Measurements from ENCODE around the gene NEK4. TPM values are rescaled to one million over a fixed set of nuclear protein-coding genes. Genes with fewer than 3 reads are reported as not detected.
A peak's percentile ranks its signal among the peaks of the same experiment; 100 is the strongest.

Gene NEK4
- total and polyA plus RNA-seq, 2 of the 13 experiments (the other 11 are each of a cell fraction or from before 2014, with no cell fraction given), result 16.5 to 38.0 TPM

DNA sequence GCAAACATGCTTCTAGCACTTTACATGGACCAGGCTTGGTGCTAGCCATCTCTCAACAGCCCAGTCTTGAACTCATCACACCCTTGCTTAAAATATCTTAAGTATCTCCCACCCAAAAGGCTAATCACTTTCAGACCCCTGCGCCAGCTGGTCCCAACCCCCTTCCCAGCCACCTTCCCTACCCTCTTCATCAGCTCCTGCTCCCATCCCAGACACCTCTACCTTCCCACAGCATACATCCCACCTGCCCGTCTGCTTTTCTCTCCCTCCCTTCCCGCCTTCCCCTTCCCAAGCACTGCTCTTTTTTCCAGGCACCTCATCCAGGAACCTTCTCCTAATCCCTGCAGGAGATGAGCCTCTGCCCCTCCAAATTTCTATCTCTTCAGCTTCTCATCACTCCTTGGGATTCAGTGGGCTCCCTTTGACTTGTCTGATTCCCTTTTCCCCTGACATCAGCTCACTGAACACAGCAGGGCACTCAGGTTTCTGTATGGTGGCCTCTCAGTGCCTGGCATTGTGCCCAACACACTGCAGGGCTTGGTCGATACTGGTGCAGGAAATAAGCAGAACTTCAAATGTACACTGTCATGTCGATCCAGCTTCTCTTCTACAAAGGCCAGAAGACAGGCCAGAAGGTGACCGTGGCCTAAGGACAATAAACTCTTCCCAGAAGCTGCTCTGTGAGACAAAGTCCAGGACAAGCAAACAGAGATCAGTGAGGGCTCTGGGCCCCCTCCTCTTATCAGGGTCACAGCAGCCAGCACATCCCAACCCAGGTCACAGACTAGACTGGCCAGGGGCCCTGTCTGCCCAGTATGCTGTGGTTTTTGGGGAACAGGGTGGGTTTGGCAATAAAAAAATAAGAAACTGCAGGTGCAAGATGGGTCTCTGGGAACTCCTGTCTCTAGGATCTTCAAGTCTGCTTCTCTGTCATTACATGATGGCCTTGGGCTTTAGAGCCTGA, 4.4 kb upstream of the NEK4 start (continued):
- TF ChIP-seq ZNF44 (CRISPR knock-in tag; IDR thresholded peaks at IDR 0.05), result no peak
- TF ChIP-seq, protein P1, sequence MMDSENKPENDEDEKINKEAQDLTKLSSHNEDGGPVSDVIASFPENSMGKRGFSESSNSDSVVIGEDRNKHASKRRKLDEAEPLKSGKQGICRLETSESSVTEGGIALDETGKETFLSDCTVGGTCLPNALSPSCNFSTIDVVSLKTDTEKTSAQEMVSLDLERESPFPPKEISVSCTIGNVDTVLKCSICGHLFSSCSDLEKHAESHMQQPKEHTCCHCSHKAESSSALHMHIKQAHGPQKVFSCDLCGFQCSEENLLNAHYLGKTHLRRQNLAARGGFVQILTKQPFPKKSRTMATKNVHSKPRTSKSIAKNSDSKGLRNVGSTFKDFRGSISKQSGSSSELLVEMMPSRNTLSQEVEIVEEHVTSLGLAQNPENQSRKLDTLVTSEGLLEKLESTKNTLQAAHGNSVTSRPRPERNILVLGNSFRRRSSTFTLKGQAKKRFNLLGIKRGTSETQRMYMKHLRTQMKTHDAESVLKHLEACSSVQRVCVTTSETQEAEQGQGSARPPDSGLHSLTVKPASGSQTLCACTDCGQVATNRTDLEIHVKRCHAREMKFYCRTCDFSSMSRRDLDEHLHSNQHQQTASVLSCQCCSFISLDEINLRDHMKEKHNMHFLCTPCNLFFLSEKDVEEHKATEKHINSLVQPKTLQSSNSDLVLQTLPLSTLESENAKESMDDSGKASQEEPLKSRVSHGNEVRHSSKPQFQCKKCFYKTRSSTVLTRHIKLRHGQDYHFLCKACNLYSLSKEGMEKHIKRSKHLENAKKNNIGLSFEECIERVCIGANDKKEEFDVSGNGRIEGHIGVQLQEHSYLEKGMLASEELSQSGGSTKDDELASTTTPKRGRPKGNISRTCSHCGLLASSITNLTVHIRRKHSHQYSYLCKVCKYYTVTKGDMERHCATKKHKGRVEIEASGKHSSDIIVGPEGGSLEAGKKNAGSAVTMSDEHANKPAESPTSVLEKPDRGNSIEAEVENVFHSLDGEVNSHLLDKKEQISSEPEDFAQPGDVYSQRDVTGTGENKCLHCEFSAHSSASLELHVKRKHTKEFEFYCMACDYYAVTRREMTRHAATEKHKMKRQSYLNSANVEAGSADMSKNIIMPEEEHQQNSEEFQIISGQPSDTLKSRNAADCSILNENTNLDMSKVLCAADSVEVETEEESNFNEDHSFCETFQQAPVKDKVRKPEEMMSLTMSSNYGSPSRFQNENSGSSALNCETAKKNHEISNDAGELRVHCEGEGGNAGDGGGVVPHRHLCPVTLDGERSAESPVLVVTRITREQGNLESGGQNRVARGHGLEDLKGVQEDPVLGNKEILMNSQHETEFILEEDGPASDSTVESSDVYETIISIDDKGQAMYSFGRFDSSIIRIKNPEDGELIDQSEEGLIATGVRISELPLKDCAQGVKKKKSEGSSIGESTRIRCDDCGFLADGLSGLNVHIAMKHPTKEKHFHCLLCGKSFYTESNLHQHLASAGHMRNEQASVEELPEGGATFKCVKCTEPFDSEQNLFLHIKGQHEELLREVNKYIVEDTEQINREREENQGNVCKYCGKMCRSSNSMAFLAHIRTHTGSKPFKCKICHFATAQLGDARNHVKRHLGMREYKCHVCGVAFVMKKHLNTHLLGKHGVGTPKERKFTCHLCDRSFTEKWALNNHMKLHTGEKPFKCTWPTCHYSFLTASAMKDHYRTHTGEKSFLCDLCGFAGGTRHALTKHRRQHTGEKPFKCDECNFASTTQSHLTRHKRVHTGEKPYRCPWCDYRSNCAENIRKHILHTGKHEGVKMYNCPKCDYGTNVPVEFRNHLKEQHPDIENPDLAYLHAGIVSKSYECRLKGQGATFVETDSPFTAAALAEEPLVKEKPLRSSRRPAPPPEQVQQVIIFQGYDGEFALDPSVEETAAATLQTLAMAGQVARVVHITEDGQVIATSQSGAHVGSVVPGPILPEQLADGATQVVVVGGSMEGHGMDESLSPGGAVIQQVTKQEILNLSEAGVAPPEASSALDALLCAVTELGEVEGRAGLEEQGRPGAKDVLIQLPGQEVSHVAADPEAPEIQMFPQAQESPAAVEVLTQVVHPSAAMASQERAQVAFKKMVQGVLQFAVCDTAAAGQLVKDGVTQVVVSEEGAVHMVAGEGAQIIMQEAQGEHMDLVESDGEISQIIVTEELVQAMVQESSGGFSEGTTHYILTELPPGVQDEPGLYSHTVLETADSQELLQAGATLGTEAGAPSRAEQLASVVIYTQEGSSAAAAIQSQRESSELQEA (CRISPR knock-in tag; IDR thresholded peaks at IDR 0.05; ENCODE audit: not compliant biosample characterization), result no peak
- TF ChIP-seq MIXL1 (CRISPR knock-in tag; IDR thresholded peaks at IDR 0.05), result peak; percentile 82
- TF ChIP-seq ZSCAN31 (CRISPR knock-in tag; IDR thresholded peaks at IDR 0.05; ENCODE audit: low read depth), result peak; percentile 54; the same call in 1 of the 2 replicates
- peak; percentile 39; the same call in 1 of the 2 replicates for TF ChIP-seq NFE2L2 (IDR thresholded peaks at IDR 0.05; ENCODE audit: low read length)
- TF ChIP-seq SETDB1 (CRISPR knock-in tag; IDR thresholded peaks at IDR 0.05; ENCODE audit: borderline replicate concordance), result no peak
- TF ChIP-seq, protein P2, sequence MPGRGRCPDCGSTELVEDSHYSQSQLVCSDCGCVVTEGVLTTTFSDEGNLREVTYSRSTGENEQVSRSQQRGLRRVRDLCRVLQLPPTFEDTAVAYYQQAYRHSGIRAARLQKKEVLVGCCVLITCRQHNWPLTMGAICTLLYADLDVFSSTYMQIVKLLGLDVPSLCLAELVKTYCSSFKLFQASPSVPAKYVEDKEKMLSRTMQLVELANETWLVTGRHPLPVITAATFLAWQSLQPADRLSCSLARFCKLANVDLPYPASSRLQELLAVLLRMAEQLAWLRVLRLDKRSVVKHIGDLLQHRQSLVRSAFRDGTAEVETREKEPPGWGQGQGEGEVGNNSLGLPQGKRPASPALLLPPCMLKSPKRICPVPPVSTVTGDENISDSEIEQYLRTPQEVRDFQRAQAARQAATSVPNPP (CRISPR knock-in tag; IDR thresholded peaks at IDR 0.05), result no peak
- TF ChIP-seq SIN3B (IDR thresholded peaks at IDR 0.05; ENCODE audit: low read length), result no peak
- TF ChIP-seq ZFP90 (CRISPR knock-in tag; IDR thresholded peaks at IDR 0.05; ENCODE audit: borderline replicate concordance), result 0 out of 2 replicates have a peak, but pooled peaks have one; percentile 41
- TF ChIP-seq ASH2L (IDR thresholded peaks at IDR 0.05; ENCODE audit: insufficient read length, low read depth, low read length), result peak; percentile 79
- 0 out of 2 replicates have a peak, but pooled peaks have one; percentile 24 for TF ChIP-seq MEIS1 (CRISPR knock-in tag; IDR thresholded peaks at IDR 0.05; ENCODE audit: borderline replicate concordance)
- TF ChIP-seq MED1 (CRISPR knock-in tag; IDR thresholded peaks at IDR 0.05), result peak; percentile 98
- TF ChIP-seq ZNF891 (CRISPR knock-in tag; IDR thresholded peaks at IDR 0.05), result no peak
- TF ChIP-seq, protein P3, sequence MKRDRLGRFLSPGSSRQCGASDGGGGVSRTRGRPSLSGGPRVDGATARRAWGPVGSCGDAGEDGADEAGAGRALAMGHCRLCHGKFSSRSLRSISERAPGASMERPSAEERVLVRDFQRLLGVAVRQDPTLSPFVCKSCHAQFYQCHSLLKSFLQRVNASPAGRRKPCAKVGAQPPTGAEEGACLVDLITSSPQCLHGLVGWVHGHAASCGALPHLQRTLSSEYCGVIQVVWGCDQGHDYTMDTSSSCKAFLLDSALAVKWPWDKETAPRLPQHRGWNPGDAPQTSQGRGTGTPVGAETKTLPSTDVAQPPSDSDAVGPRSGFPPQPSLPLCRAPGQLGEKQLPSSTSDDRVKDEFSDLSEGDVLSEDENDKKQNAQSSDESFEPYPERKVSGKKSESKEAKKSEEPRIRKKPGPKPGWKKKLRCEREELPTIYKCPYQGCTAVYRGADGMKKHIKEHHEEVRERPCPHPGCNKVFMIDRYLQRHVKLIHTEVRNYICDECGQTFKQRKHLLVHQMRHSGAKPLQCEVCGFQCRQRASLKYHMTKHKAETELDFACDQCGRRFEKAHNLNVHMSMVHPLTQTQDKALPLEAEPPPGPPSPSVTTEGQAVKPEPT (CRISPR knock-in tag; IDR thresholded peaks at IDR 0.05; ENCODE audit: low read depth), result no peak; the same call in 1 of the 2 replicates
- peak; percentile 82; the same call in 1 of the 2 replicates for TF ChIP-seq GATA4 (IDR thresholded peaks at IDR 0.05; ENCODE audit: borderline replicate concordance, low read depth)
- TF ChIP-seq, protein P4, sequence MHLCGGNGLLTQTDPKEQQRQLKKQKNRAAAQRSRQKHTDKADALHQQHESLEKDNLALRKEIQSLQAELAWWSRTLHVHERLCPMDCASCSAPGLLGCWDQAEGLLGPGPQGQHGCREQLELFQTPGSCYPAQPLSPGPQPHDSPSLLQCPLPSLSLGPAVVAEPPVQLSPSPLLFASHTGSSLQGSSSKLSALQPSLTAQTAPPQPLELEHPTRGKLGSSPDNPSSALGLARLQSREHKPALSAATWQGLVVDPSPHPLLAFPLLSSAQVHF (CRISPR knock-in tag; IDR thresholded peaks at IDR 0.05), result no peak

Data from HepG2 (cell line).